GM12873 (cell line): ENCODE results near the gene PRKCD.

ENCODE experiments used
- CTCF ChIP-seq: IDR thresholded peaks from 2 replicates; pipeline ENCODE4 v1.5.1; 2012; ENCODE audit warnings: low read depth, mild to moderate bottlenecking, moderate library complexity, low read length, control low read depth; ENCODE audit not compliant: insufficient read depth; ENCODE audit errors: missing control alignments

Gene PRKCD

DNA sequence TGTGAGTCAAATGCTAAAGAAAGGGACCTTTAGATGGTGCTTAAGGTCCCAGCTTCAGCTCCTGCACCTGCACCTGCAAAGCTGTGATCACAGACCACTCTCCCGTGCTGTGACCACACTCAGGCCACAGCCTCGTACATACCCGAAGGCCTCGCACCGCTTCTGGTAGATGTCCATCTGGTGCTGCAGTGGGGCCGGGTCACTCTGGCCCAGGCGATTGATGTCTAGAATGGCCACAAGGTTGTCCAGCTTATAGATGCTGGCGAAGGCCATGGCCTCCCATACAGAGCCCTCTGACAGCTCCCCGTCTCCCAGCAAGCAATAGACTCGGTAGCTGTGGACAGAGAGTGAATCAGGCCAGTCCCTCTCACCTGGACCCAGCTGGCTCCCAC is 73.8 kb downstream of the PRKCD start:
- TF ChIP-seq CTCF: no peak

DNA sequence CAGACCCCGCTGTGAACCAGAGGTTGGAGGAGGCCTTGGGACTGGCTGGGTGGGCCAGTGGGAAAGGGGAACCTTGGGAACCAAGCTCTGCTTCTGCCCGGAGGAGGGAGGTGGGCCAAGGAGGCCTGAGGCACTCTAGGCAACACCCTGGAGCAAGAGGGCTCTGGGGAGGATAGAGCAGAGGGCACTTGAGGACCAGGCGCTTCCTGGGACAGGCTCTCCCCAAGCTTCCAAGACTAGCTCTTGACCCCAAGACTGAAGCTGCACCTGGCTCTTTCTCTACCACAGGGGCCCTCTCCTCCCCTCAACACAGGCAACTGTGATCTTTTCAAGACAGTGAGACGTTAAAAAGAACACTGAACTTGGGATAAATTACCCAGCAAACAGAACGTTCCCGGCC is 74.5 kb downstream of the PRKCD start:
- TF ChIP-seq CTCF: no peak

GRCh38 chr3:53236112-53236841 is 75.3 kb downstream of the PRKCD start:
- TF ChIP-seq CTCF: no peak

DNA sequence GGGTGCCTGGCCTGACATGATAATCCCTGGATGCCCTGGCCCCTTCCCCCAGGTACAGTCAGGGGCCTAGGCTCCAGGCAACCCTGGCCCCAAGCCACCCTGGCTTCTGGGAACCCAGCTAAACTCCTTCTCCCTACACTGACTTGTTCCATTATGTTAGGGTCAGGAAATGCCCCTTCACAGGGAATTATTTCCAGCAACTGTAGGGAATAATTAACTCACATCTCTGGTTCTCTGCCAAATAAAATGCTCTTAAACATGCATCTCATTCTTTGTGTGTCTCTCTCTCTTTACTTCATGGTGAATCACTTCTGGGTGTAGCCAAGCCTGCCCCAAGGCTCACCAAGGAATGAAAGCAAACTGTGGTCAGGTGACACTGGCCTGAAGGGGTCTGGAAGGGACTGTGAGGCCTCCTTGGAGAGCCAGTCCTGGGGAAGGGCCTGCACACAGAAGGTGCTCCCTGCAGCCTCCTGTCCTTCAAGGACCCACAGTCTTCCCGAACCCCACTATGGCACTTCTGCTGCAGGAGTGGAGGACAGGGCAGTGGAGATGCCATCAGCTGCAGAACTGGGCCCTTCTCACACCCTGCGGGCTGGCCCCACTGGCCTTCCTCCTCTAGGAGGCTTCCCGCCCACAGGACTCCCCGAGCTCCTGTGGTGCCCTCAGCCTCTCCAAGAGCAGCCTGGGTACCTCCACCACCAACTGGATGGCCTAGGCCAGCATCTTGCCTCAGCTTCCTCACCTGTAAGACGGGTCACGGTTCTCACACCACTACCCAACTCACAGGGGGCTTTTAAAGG is 77.2 kb downstream of the PRKCD start:
- TF ChIP-seq CTCF: no peak

- TF ChIP-seq CTCF: no peak
These were observed 77.9 kb downstream of the PRKCD start for GRCh38 chr3:53238886-53239285.

- no peak for TF ChIP-seq CTCF
These were observed 78.8 kb downstream of the PRKCD start for GRCh38 chr3:53239800-53240199.
